ENCODE data around the gene ARL5C. TPM values are rescaled to one million over a fixed set of nuclear protein-coding genes. Genes with fewer than 3 reads are reported as not detected.

The ARL5C gene
- total RNA-seq, 1 experiment from 2014 or later: not detected

GRCh38 chr17:39181303-39181702 lies 15.3 kb upstream of the ARL5C start:
- TF ChIP-seq, protein P1, sequence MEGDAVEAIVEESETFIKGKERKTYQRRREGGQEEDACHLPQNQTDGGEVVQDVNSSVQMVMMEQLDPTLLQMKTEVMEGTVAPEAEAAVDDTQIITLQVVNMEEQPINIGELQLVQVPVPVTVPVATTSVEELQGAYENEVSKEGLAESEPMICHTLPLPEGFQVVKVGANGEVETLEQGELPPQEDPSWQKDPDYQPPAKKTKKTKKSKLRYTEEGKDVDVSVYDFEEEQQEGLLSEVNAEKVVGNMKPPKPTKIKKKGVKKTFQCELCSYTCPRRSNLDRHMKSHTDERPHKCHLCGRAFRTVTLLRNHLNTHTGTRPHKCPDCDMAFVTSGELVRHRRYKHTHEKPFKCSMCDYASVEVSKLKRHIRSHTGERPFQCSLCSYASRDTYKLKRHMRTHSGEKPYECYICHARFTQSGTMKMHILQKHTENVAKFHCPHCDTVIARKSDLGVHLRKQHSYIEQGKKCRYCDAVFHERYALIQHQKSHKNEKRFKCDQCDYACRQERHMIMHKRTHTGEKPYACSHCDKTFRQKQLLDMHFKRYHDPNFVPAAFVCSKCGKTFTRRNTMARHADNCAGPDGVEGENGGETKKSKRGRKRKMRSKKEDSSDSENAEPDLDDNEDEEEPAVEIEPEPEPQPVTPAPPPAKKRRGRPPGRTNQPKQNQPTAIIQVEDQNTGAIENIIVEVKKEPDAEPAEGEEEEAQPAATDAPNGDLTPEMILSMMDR (IDR thresholded peaks at IDR 0.05; ENCODE audit: unreplicated experiment): no peak
- no peaks in the 10 kb centered on the region for H3K9me3 Mint-ChIP-seq (ENCODE audit: low read depth, unreplicated experiment)
- no peak for DNase-seq
- H3K4me3 Mint-ChIP-seq (ENCODE audit: low read depth, unreplicated experiment): no peak overlapping the region
- H3K27me3 Mint-ChIP-seq (ENCODE audit: unreplicated experiment): no peaks in the 10 kb centered on the region
- CTCF ChIA-PET: interaction anchor here (0.6 to 3.3 kb wide), 5 partner anchors 16 to 1750 kb away, joined by 4 to 14 read pairs (median 6); partner anchors contain the start of genes ARL5C and CACNB1
- H3K27ac Mint-ChIP-seq (ENCODE audit: unreplicated experiment): no peak overlapping the region
- peaks cover 16% of the 10 kb centered on the region for H3K4me1 Mint-ChIP-seq (ENCODE audit: low read depth, unreplicated experiment)
- intact Hi-C loops (cut with micrococcal nuclease; ENCODE audit: unreplicated experiment): no loop called here
- no TSS peak for BruUV-seq (replicated peaks)
- peaks cover 32% of the 10 kb centered on the region for H3K36me3 Mint-ChIP-seq (ENCODE audit: insufficient read depth, unreplicated experiment)

- no peaks in the 10 kb centered on the region for H3K27me3 Mint-ChIP-seq (ENCODE audit: unreplicated experiment)
- intact Hi-C loops (cut with micrococcal nuclease; ENCODE audit: unreplicated experiment): loop anchor here (1.0 kb wide), 1 partner anchor 14 kb away; no protein-coding TSS in a partner anchor
- TF ChIP-seq, protein P1 (IDR thresholded peaks at IDR 0.05; ENCODE audit: unreplicated experiment): no peak
- CTCF ChIA-PET: interaction anchor here (0.6 to 7.6 kb wide), 10 partner anchors 9 to 785 kb away, joined by 3 to 148 read pairs (median 4); partner anchors contain the start of genes ARL5C and RPL19
- H3K9me3 Mint-ChIP-seq (ENCODE audit: low read depth, unreplicated experiment): no peaks in the 10 kb centered on the region
- H3K27ac Mint-ChIP-seq (ENCODE audit: unreplicated experiment): peak overlapping the region; percentile 18
- peak; percentile 86 for DNase-seq
- H3K36me3 Mint-ChIP-seq (ENCODE audit: insufficient read depth, unreplicated experiment): peaks cover 50% of the 10 kb centered on the region
- H3K4me3 Mint-ChIP-seq (ENCODE audit: low read depth, unreplicated experiment): no peak overlapping the region
- BruUV-seq (replicated peaks): no TSS peak
- peaks cover 16% of the 10 kb centered on the region for H3K4me1 Mint-ChIP-seq (ENCODE audit: low read depth, unreplicated experiment)
These were observed 12.6 kb upstream of the ARL5C start for GRCh38 chr17:39178536-39178935.

DNA sequence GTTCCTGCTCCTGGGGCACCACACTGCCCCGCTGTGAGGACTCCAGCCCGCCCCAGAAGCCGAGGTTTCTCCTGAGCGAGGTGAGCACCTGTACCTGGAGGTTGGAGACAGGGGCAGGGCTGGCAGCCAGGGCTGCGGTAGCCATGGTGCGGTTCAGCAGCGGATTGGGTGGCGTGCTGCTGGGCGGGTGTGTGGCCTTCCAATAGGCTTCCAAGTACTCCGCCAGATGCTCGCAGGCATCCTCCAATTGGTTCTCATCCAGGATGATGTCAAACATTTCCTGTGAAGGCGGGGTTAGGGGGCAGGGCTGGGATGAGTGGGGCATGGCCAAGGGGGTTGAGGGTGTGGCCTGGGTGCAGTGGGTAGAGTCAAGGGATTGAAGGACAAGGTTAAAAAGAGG lies 11.3 kb upstream of the ARL5C start:
- Mint-ChIP-seq H3K4me3 (ENCODE audit: low read depth, unreplicated experiment) (no peak overlapping the region), H3K27ac (ENCODE audit: unreplicated experiment) (no peak overlapping the region), H3K9me3 (ENCODE audit: low read depth, unreplicated experiment) (no peaks in the 10 kb centered on the region), H3K36me3 (ENCODE audit: insufficient read depth, unreplicated experiment) (peaks cover 59% of the 10 kb centered on the region), H3K4me1 (ENCODE audit: low read depth, unreplicated experiment) (peaks cover 16% of the 10 kb centered on the region), H3K27me3 (ENCODE audit: unreplicated experiment) (no peaks in the 10 kb centered on the region)
- intact Hi-C loops (cut with micrococcal nuclease; ENCODE audit: unreplicated experiment): no loop called here
- no peak for DNase-seq
- no TSS peak for BruUV-seq (replicated peaks)
- TF ChIP-seq, protein P1 (IDR thresholded peaks at IDR 0.05; ENCODE audit: unreplicated experiment): no peak
- CTCF ChIA-PET: interaction anchor here (0.7 to 7.6 kb wide), 6 partner anchors 12 to 194 kb away, joined by 3 to 148 read pairs (median 10); partner anchors contain the start of genes ARL5C and RPL19

- CTCF ChIA-PET: interaction anchor here (0.5 to 7.6 kb wide), 15 partner anchors 8 to 378 kb away, joined by 3 to 148 read pairs (median 5); partner anchors contain the start of gene ARL5C
- H3K4me3 Mint-ChIP-seq (ENCODE audit: low read depth, unreplicated experiment): no peak overlapping the region
- peaks cover 59% of the 10 kb centered on the region for H3K36me3 Mint-ChIP-seq (ENCODE audit: insufficient read depth, unreplicated experiment)
- no peak for DNase-seq
- no peaks in the 10 kb centered on the region for H3K9me3 Mint-ChIP-seq (ENCODE audit: low read depth, unreplicated experiment)
- BruUV-seq (replicated peaks): no TSS peak
- peaks cover 16% of the 10 kb centered on the region for H3K4me1 Mint-ChIP-seq (ENCODE audit: low read depth, unreplicated experiment)
- TF ChIP-seq, protein P1 (IDR thresholded peaks at IDR 0.05; ENCODE audit: unreplicated experiment): no peak
- H3K27ac Mint-ChIP-seq (ENCODE audit: unreplicated experiment): no peak overlapping the region
- H3K27me3 Mint-ChIP-seq (ENCODE audit: unreplicated experiment): no peaks in the 10 kb centered on the region
- intact Hi-C loops (cut with micrococcal nuclease; ENCODE audit: unreplicated experiment): no loop called here
These were observed 9.7 kb upstream of the ARL5C start for GRCh38 chr17:39175695-39176093.

Data from Calu3 (cell line).